ENCODE measurements around the gene NUMB. TPM values are rescaled to one million over a fixed set of nuclear protein-coding genes. Genes with fewer than 3 reads are reported as not detected.
A peak's percentile ranks its signal among the peaks of the same experiment; 100 is the strongest.

Gene NUMB
- total RNA-seq, 1 experiment from 2014 or later = 81.5 TPM

- intact Hi-C loops (cut with micrococcal nuclease) = no loop called here
- Mint-ChIP-seq H3K27ac (ENCODE audit: low read depth, unreplicated experiment) (peak overlapping the region; percentile 98), H3K36me3 (ENCODE audit: insufficient read depth, unreplicated experiment) (peaks cover 4% of the 10 kb centered on the region), H3K9me3 (ENCODE audit: unreplicated experiment) (no peaks in the 10 kb centered on the region), H3K4me1 (ENCODE audit: insufficient read depth, unreplicated experiment) (peaks cover 18% of the 10 kb centered on the region), H3K27me3 (ENCODE audit: insufficient read depth, unreplicated experiment) (no peaks in the 10 kb centered on the region), H3K4me3 (ENCODE audit: unreplicated experiment) (peak overlapping the region; percentile 75)
- ChIA-PET CTCF (interaction anchor here (1.3 kb wide), 1 partner anchor 33 kb away, joined by 3 read pairs; no protein-coding TSS in a partner anchor), POLR2A (interaction anchor here (0.6 to 2.7 kb wide), 12 partner anchors 8 to 431 kb away, joined by 3 to 11 read pairs (median 4); no protein-coding TSS in a partner anchor)
- no peak for DNase-seq (ENCODE audit: unreplicated experiment)
- no TSS peak for BruUV-seq (replicated peaks)
- TF ChIP-seq CTCF (IDR thresholded peaks at IDR 0.05; ENCODE audit: unreplicated experiment) = no peak
These were observed 3.1 kb downstream of the NUMB start for GRCh38 chr14:73455294-73455693.

DNA sequence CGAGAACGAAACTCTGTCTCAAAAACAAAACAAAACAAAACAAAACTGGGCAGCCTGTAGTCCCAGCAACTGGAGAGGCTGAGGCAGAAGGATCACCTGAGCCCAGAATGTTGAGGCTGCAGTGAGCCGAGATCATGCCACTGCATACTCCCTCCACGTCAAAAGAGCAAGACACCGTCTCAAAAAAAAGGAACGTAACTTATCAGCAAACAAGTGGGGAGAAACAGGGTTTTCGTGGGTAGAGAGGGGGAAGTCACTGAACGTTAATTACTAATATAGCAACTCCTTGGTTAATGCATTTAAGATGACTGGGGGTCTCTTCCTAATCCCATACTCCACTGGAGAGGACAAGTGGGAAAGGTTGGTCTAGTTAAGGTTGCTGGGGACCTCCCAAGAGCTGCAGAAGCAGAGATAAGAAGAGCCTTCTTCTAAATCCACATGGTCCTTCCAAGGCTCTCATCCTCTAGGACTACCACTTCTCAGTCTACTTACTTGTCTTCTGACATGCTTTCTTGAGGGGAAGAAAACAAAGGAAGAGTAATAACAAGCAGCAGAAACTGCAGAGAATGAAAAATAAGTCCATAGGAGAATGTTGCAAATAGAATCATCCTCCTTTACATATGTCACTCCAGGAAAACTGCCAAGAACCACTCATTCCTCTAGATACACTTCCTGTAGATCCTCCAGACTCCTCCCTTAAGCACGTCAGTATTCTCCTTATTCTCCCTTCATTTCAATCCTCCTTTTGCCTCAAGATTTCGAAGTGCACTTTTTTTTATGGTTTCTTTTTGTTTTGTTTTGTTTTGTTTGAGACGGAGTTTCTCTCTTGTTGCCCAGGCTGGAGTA is 5.8 kb downstream of the NUMB start:
- DNase-seq (ENCODE audit: unreplicated experiment) = peak; percentile 88
- Mint-ChIP-seq H3K4me1 (ENCODE audit: insufficient read depth, unreplicated experiment) (peaks cover 10% of the 10 kb centered on the region), H3K27me3 (ENCODE audit: insufficient read depth, unreplicated experiment) (no peaks in the 10 kb centered on the region), H3K9me3 (ENCODE audit: unreplicated experiment) (no peaks in the 10 kb centered on the region), H3K36me3 (ENCODE audit: insufficient read depth, unreplicated experiment) (peaks cover 4% of the 10 kb centered on the region), H3K4me3 (ENCODE audit: unreplicated experiment) (peak overlapping the region; percentile 44), H3K27ac (ENCODE audit: low read depth, unreplicated experiment) (peak overlapping the region; percentile 43)
- BruUV-seq (replicated peaks) = no TSS peak
- no peak for TF ChIP-seq CTCF (IDR thresholded peaks at IDR 0.05; ENCODE audit: unreplicated experiment)
- ChIA-PET POLR2A (interaction anchor here (0.6 to 1.1 kb wide), 6 partner anchors 11 to 350 kb away, joined by 3 to 7 read pairs (median 4); no protein-coding TSS in a partner anchor), CTCF (interaction anchor here (0.6 to 0.7 kb wide), 2 partner anchors 156 to 157 kb away, joined by 4 to 7 read pairs; no protein-coding TSS in a partner anchor)
- intact Hi-C loops (cut with micrococcal nuclease) = no loop called here

DNA sequence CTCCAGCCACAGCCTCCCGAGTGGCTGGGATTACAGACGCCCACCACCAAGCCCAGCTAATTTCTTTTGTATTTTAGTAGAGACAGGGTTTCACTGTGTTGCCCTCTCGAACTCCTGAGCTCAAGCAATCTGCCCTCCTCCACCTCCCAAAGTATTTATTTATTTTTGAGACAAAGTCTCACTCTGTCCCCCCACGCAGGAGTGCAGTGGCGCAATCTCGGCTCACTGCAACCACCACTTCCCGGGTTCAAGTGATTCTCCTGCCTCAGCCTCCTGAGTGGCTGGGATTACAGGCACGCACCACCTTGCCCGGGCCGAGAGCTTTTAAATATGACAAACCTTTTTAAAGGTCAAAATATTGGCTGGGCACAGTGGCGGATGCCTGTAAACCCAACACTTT is 14.6 kb downstream of the NUMB start:
- ChIA-PET CTCF (interaction anchor here (0.5 to 1.4 kb wide), 4 partner anchors 13 to 149 kb away, joined by 3 to 5 read pairs (median 4); no protein-coding TSS in a partner anchor), POLR2A (interaction anchor here (1.0 kb wide), 1 partner anchor 13 kb away, joined by 3 read pairs; no protein-coding TSS in a partner anchor)
- no peak for DNase-seq (ENCODE audit: unreplicated experiment)
- intact Hi-C loops (cut with micrococcal nuclease) = no loop called here
- Mint-ChIP-seq H3K4me1 (ENCODE audit: insufficient read depth, unreplicated experiment) (no peaks in the 10 kb centered on the region), H3K36me3 (ENCODE audit: insufficient read depth, unreplicated experiment) (no peaks in the 10 kb centered on the region), H3K4me3 (ENCODE audit: unreplicated experiment) (no peak overlapping the region), H3K27ac (ENCODE audit: low read depth, unreplicated experiment) (no peak overlapping the region), H3K27me3 (ENCODE audit: insufficient read depth, unreplicated experiment) (no peaks in the 10 kb centered on the region), H3K9me3 (ENCODE audit: unreplicated experiment) (no peaks in the 10 kb centered on the region)
- BruUV-seq (replicated peaks) = no TSS peak
- TF ChIP-seq CTCF (IDR thresholded peaks at IDR 0.05; ENCODE audit: unreplicated experiment) = no peak

GRCh38 chr14:73441286-73441685 is 17.1 kb downstream of the NUMB start:
- H3K4me3 Mint-ChIP-seq (ENCODE audit: unreplicated experiment) = no peak overlapping the region
- no peaks in the 10 kb centered on the region for H3K9me3 Mint-ChIP-seq (ENCODE audit: unreplicated experiment)
- no peaks in the 10 kb centered on the region for H3K27me3 Mint-ChIP-seq (ENCODE audit: insufficient read depth, unreplicated experiment)
- ChIA-PET CTCF (interaction anchor here (1.1 to 1.2 kb wide), 2 partner anchors 29 to 146 kb away, joined by 4 to 6 read pairs; no protein-coding TSS in a partner anchor), POLR2A (interaction anchor here (0.6 to 1.8 kb wide), 7 partner anchors 8 to 305 kb away, joined by 3 to 11 read pairs (median 3); partner anchors contain the start of gene NUMB)
- no TSS peak for BruUV-seq (replicated peaks)
- no peak overlapping the region for H3K27ac Mint-ChIP-seq (ENCODE audit: low read depth, unreplicated experiment)
- no peak for TF ChIP-seq CTCF (IDR thresholded peaks at IDR 0.05; ENCODE audit: unreplicated experiment)
- intact Hi-C loops (cut with micrococcal nuclease) = no loop called here
- no peaks in the 10 kb centered on the region for H3K36me3 Mint-ChIP-seq (ENCODE audit: insufficient read depth, unreplicated experiment)
- no peaks in the 10 kb centered on the region for H3K4me1 Mint-ChIP-seq (ENCODE audit: insufficient read depth, unreplicated experiment)
- DNase-seq (ENCODE audit: unreplicated experiment) = no peak
